DND-41 (cell line): ENCODE data around the gene SLC39A3.

Experiments
- CTCF ChIP-seq: IDR thresholded peaks from 2 replicates; pipeline ENCODE4 v1.5.1; 2012; ENCODE audit warnings: borderline replicate concordance, low read length, moderate library complexity, mild to moderate bottlenecking; ENCODE audit not compliant: poor library complexity, severe bottlenecking; ENCODE audit errors: extremely low read depth
- EZH2 ChIP-seq: IDR thresholded peaks from 3 replicates; pipeline ENCODE4 v1.6.1; 2012; ENCODE audit warnings: borderline replicate concordance, low read depth, mild to moderate bottlenecking, moderate library complexity, low read length, inconsistent platforms; ENCODE audit not compliant: severe bottlenecking

GRCh38 chr19:2726160-2726855 is 13.5 kb downstream of the SLC39A3 start:
- TF ChIP-seq CTCF (no peak), EZH2 (no peak)
